HG02678 (cell line): ENCODE data around the gene CCDC78.
A peak's percentile ranks its signal among the peaks of the same experiment; 100 is the strongest.
"Not testable (repeated sequence)": the region's sequence is repeated elsewhere in the genome, so short reads cannot be mapped to it uniquely, and the experiment has no call there.

Experiments used
- ATAC-seq: cut with Tn5 transposase; IDR thresholded peaks from one replicate; pipeline ENCODE4 v1.9.1; 2021; ENCODE audit warnings: mild to moderate bottlenecking, moderate library complexity; ENCODE audit not compliant: unreplicated experiment

CCDC78 gene

GRCh38 chr16:694863-695354, 31.3 kb downstream of the CCDC78 start:
- ATAC-seq, result no peak

GRCh38 chr16:694187-694862, 31.9 kb downstream of the CCDC78 start:
- no peak for ATAC-seq

- ATAC-seq, result no peak
These were observed 32.5 kb downstream of the CCDC78 start for GRCh38 chr16:693766-694165.

- no peak for ATAC-seq
These were observed 32.9 kb downstream of the CCDC78 start for GRCh38 chr16:693364-693763.

- ATAC-seq, result no peak
These were observed 33.7 kb downstream of the CCDC78 start for GRCh38 chr16:692356-693108.

GRCh38 chr16:691242-691641, 35.0 kb downstream of the CCDC78 start:
- ATAC-seq, result not testable (repeated sequence)

GRCh38 chr16:689175-689897, 36.9 kb downstream of the CCDC78 start:
- ATAC-seq, result no peak

- ATAC-seq, result no peak
These were observed 38.7 kb downstream of the CCDC78 start for GRCh38 chr16:687499-687898.

GRCh38 chr16:686459-687260, 39.6 kb downstream of the CCDC78 start:
- no peak for ATAC-seq

GRCh38 chr16:685967-686366, 40.3 kb downstream of the CCDC78 start:
- ATAC-seq, result no peak

GRCh38 chr16:684961-685696, 41.1 kb downstream of the CCDC78 start:
- no peak for ATAC-seq

GRCh38 chr16:684071-684794, 42.0 kb downstream of the CCDC78 start, which contains the start of gene JMJD8:
Gene JMJD8 (minus strand): TSS chr16:684334. CDS start chr16:684319, 15 bp downstream.
- ATAC-seq, result peak; percentile 64

GRCh38 chr16:683396-684070, 42.7 kb downstream of the CCDC78 start:
- ATAC-seq, result no peak

- no peak for ATAC-seq
These were observed 43.5 kb downstream of the CCDC78 start for GRCh38 chr16:682493-683395.

GRCh38 chr16:681746-682427, 44.4 kb downstream of the CCDC78 start:
- no peak for ATAC-seq

GRCh38 chr16:680967-681745, 45.1 kb downstream of the CCDC78 start:
- ATAC-seq, result no peak

- peak; percentile 2 for ATAC-seq
These were observed 45.7 kb downstream of the CCDC78 start for GRCh38 chr16:680625-680945.
